HFF-Myc (cell line): ENCODE results near the gene ADAM19.

Experiments used
- DNase-seq: peaks from one replicate; pipeline ENCODE4 v3.0.0-alpha.2; 2011; ENCODE audit warnings: low read depth; ENCODE audit errors: extremely low read depth
- H3K4me3 ChIP-seq: replicated peaks from 2 replicates; pipeline ENCODE4 v1.5.1; 2011; ENCODE audit warnings: low read depth, mild to moderate bottlenecking, control low read depth, low read length
- TF ChIP-seq, protein P1 (sequence below): IDR thresholded peaks from 2 replicates; pipeline ENCODE4 v1.5.1; 2012; ENCODE audit warnings: mild to moderate bottlenecking, low read depth, low read length, control low read depth; ENCODE audit errors: missing control alignments

ADAM19 gene

GRCh38 chr5:157535042-157535865, 40.3 kb downstream of the ADAM19 start:
- TF ChIP-seq, protein P1, sequence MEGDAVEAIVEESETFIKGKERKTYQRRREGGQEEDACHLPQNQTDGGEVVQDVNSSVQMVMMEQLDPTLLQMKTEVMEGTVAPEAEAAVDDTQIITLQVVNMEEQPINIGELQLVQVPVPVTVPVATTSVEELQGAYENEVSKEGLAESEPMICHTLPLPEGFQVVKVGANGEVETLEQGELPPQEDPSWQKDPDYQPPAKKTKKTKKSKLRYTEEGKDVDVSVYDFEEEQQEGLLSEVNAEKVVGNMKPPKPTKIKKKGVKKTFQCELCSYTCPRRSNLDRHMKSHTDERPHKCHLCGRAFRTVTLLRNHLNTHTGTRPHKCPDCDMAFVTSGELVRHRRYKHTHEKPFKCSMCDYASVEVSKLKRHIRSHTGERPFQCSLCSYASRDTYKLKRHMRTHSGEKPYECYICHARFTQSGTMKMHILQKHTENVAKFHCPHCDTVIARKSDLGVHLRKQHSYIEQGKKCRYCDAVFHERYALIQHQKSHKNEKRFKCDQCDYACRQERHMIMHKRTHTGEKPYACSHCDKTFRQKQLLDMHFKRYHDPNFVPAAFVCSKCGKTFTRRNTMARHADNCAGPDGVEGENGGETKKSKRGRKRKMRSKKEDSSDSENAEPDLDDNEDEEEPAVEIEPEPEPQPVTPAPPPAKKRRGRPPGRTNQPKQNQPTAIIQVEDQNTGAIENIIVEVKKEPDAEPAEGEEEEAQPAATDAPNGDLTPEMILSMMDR, result no peak
- DNase-seq, result no peak

GRCh38 chr5:157533011-157533481, 42.5 kb downstream of the ADAM19 start:
- no peak for DNase-seq
- TF ChIP-seq, protein P1, result no peak
- no peak overlapping the region for H3K4me3 ChIP-seq

More at GRCh38 chr5:157535042-157535865, 40.3 kb downstream of the ADAM19 start:
- H3K4me3 ChIP-seq, result no peak overlapping the region

- DNase-seq, result no peak
- TF ChIP-seq, protein P1, result no peak
- H3K4me3 ChIP-seq, result no peak overlapping the region
Observed at GRCh38 chr5:157532022-157532421, 43.6 kb downstream of the ADAM19 start.

GRCh38 chr5:157530226-157530972, 45.2 kb downstream of the ADAM19 start:
- no peak for DNase-seq
- H3K4me3 ChIP-seq, result no peak overlapping the region
- TF ChIP-seq, protein P1, result no peak

DNA sequence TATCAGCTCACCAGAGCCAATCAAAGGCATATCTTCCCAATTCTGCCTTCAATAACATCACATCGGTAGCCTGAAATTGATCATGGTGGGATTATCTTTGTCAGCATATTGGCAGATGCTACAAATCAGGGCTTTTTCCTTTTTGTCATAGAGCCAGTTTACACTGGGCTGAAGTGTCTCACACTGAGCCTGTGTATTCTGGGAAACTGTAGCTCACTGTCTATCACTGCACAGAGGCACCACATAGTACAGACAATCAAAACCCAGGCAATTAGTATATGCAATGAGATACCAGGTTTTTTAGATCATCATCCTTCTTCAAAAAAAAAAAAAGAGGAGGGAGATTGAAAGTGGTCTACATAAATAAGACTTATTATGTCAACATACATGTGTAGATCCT, 46.6 kb downstream of the ADAM19 start:
- H3K4me3 ChIP-seq, result no peak overlapping the region
- TF ChIP-seq, protein P1, result no peak
- DNase-seq, result no peak

DNA sequence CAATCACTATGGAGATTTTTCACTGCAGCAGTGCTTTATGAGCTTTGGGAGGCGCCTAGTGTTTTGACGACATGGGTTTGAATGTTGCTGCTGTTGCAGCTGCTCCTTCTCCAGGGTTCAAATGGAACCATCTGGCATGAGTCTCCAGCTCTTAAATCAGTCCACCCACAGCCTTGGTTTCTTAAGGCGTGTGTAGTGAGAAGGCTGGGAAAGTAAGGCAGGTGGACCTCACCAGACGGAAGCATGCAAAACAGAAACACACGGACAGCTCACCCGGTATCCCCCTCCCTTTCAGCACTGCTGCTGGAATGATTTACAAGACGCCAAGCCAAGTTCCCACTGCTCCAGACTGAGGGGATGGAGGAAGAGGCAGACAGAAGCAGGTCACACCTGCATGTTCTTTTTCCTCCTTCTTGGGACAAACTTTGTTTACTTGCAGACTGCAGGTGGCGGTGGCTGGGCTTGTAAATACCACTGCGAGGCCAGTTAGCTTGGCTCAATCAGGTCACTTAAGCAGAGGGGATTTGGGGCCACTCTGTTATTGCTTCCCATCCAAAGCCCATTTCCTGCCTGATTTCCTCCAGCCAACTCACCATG, 47.4 kb downstream of the ADAM19 start:
- TF ChIP-seq, protein P1, result no peak
- no peak overlapping the region for H3K4me3 ChIP-seq
- peak; percentile 31 for DNase-seq
